OCI-LY3 (cell line): ENCODE results near the gene FBXL14.

Experiments
- H2AFZ ChIP-seq: fragments of 200-600, 300-600 bp; shearing (Covaris generic); 2 replicates; pipeline ENCODE4 v1.6.0; 2014; ENCODE audit warnings: antibody characterized with exemption, low read depth, low read length
- H3K27ac ChIP-seq: fragments of 200-600, 300-600 bp; sonication (generic); 2 replicates; pipeline ENCODE4 v1.5.1; 2014; ENCODE audit warnings: mild to moderate bottlenecking, low read length, moderate library complexity, mixed read lengths
- H3K27me3 ChIP-seq: fragments of 200-600, 300-600 bp; sonication (generic); 2 replicates; pipeline ENCODE4 v1.6.1; 2014; ENCODE audit warnings: low read depth, low read length, mixed read lengths
- H3K36me3 ChIP-seq: fragments of 200-600, 300-600 bp; sonication (generic); replicated peaks from 2 replicates; pipeline ENCODE3; 2014; ENCODE audit warnings: low read depth, low read length, mixed read lengths
- H3K4me1 ChIP-seq: fragments of 300-600, 200-600 bp; sonication (generic); 2 replicates; pipeline ENCODE4 v1.6.1; 2014; ENCODE audit warnings: low read length, mixed read lengths
- H3K4me2 ChIP-seq: fragments of 200-600, 300-600 bp; sonication (generic); 2 replicates; pipeline ENCODE4 v1.6.1; 2014; ENCODE audit warnings: low read length, mixed read lengths
- H3K4me3 ChIP-seq: fragments of 300-600, 200-600 bp; sonication (generic); 2 replicates; pipeline ENCODE4 v1.5.1; 2014; ENCODE audit warnings: antibody characterized with exemption, mild to moderate bottlenecking, low read length, moderate library complexity
- H3K79me2 ChIP-seq: fragments of 300-600, 200-600 bp; shearing (Covaris generic); 2 replicates; pipeline ENCODE4 v1.6.1; 2014; ENCODE audit warnings: mild to moderate bottlenecking, low read length, mixed read lengths
- H3K9ac ChIP-seq: fragments of 300-600, 200-600 bp; shearing (Covaris generic); 2 replicates; pipeline ENCODE4 v1.6.0; 2014; ENCODE audit warnings: mild to moderate bottlenecking, low read length, moderate library complexity
- H3K9me3 ChIP-seq: fragments of 200-600, 300-600 bp; shearing (Covaris generic); 2 replicates; pipeline ENCODE4 v1.6.1; 2014; ENCODE audit warnings: low read length, mixed read lengths; ENCODE audit not compliant: insufficient read depth
- H4K20me1 ChIP-seq: fragments of 200-600, 300-600 bp; sonication (generic); 2 replicates; pipeline ENCODE4 v1.6.1; 2016; ENCODE audit warnings: low read length, mixed read lengths; ENCODE audit not compliant: insufficient read depth
- EZH2phosphoT487 ChIP-seq: fragments of 200-600 bp; shearing (Covaris generic); IDR thresholded peaks from 2 replicates; pipeline ENCODE4 v1.6.1; 2018; ENCODE audit warnings: antibody characterized with exemption, mixed run types, low read depth
- TF ChIP-seq, protein P1 (sequence below): fragments of 200-600, 300-600 bp; sonication (generic); IDR thresholded peaks from 2 replicates; pipeline ENCODE4 v1.5.1; 2014; ENCODE audit warnings: antibody characterized with exemption, low read length, low read depth

Gene FBXL14

DNA sequence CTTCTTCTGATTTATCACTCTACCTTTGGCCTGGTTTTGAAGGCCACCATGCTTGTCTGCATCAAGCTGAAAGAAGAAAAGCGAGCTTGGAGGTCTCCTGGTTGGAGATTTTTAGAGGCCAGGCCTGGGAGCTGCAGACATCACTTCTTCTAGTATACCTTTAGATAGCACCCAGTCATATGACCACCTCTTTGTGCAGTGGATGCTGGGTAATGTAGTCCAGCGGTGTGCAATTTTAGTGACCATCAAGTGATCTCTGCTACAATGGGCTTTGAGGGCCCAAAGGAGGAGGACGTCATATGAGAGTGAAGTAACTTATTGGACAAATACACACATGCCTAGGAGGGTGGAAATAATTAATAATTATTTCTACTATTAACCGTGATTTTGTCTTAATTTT, 19.5 kb upstream of the FBXL14 start:
- Histone ChIP-seq H3K27me3 (peaks cover 5% of the 10 kb centered on the region; the same call in 1 of the 2 replicates), H3K79me2 (no peaks in the 10 kb centered on the region), H3K4me2 (no peak overlapping the region), H2AFZ (no peak overlapping the region), H3K4me3 (no peak overlapping the region), H4K20me1 (peaks cover 17% of the 10 kb centered on the region), H3K9ac (no peak overlapping the region), H3K27ac (no peak overlapping the region), H3K9me3 (no peaks in the 10 kb centered on the region), H3K4me1 (peaks cover 20% of the 10 kb centered on the region), H3K36me3 (no peaks in the 10 kb centered on the region)
- TF ChIP-seq, protein P1, sequence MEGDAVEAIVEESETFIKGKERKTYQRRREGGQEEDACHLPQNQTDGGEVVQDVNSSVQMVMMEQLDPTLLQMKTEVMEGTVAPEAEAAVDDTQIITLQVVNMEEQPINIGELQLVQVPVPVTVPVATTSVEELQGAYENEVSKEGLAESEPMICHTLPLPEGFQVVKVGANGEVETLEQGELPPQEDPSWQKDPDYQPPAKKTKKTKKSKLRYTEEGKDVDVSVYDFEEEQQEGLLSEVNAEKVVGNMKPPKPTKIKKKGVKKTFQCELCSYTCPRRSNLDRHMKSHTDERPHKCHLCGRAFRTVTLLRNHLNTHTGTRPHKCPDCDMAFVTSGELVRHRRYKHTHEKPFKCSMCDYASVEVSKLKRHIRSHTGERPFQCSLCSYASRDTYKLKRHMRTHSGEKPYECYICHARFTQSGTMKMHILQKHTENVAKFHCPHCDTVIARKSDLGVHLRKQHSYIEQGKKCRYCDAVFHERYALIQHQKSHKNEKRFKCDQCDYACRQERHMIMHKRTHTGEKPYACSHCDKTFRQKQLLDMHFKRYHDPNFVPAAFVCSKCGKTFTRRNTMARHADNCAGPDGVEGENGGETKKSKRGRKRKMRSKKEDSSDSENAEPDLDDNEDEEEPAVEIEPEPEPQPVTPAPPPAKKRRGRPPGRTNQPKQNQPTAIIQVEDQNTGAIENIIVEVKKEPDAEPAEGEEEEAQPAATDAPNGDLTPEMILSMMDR: no peak
- no peak for TF ChIP-seq EZH2phosphoT487

DNA sequence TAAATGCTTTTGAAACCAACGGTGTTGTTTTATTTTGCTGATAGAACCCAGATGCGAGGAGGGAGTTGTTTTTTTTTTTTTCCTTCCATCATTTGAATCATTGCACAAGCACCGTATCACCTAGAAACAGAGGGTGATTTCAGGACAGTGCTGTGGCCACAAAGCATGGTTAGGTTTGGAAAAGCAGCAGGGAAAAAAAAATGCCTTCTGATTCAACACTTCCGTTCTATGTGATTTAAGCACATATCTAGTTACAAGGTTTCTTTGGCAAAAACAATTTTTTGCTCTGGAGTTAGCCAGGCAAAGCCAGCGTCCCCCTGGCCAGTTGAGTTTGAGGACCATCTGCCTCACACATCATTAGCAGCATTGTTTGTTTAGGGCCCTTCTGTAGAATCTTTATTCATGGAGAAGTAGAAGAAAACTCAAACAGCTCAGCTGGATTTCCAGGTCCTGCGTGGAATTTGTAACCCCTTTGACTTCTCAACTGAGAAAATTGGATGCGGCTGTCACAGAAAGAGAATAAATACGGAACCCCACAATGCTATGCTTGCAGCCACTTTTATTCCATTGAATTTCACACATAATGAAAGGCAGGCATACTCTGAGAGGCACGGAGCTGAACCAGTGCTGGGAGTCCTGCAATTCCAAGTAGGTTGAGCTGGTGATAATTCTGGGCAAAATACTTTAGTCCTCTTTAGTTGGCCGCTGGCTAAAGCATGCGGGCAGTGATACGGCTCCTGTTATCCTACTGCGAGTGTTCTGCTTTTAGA, 17.6 kb upstream of the FBXL14 start:
- H4K20me1 ChIP-seq: peaks cover 13% of the 10 kb centered on the region
- H3K9me3 ChIP-seq: no peaks in the 10 kb centered on the region
- TF ChIP-seq EZH2phosphoT487: no peak
- TF ChIP-seq, protein P1: no peak
- peaks cover 19% of the 10 kb centered on the region for H3K4me1 ChIP-seq
- H3K4me3 ChIP-seq: no peak overlapping the region
- H3K9ac ChIP-seq: no peak overlapping the region
- H3K4me2 ChIP-seq: no peak overlapping the region
- H3K27me3 ChIP-seq: peaks cover 7% of the 10 kb centered on the region; the same call in 1 of the 2 replicates
- no peak overlapping the region for H2AFZ ChIP-seq
- H3K79me2 ChIP-seq: no peaks in the 10 kb centered on the region
- no peaks in the 10 kb centered on the region for H3K36me3 ChIP-seq
- no peak overlapping the region for H3K27ac ChIP-seq

DNA sequence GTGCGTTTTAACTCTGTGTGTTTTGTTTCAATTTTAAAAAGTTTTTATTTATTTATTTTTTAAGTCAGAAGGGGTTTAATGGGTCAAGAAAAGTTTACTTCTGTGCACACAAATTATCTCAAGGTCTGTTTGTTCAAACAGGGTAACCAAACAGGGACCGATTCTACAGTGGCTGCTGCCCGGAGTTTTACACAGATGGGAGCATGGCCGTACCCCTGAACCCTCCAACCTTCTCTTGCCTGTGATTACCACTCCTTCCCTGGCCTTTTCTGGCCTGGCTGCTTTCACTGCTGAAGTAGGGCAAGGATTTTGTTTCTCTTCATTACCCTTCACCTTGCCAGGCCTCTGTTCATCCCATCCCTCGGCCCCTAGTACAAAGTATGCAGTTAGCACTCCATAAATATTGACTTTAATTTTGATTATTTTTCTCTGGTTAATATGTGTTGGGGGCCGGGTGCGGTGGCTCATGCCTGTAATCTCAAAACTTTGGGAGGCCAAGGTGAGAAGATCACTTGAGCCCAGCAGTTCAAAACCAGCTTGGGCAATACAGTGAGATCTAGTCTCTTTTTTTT, 15.8 kb upstream of the FBXL14 start:
- Histone ChIP-seq H3K27me3 (0 out of 2 replicates have a peak, but pooled peaks cover 3% of the 10 kb centered on the region), H3K27ac (no peak overlapping the region), H3K4me1 (peaks cover 21% of the 10 kb centered on the region), H4K20me1 (peaks cover 3% of the 10 kb centered on the region; the same call in 1 of the 2 replicates), H3K36me3 (no peaks in the 10 kb centered on the region), H3K9me3 (no peaks in the 10 kb centered on the region), H3K4me2 (no peak overlapping the region), H3K9ac (no peak overlapping the region), H3K79me2 (no peaks in the 10 kb centered on the region), H3K4me3 (no peak overlapping the region), H2AFZ (no peak overlapping the region)
- no peak for TF ChIP-seq EZH2phosphoT487
- TF ChIP-seq, protein P1: no peak

DNA sequence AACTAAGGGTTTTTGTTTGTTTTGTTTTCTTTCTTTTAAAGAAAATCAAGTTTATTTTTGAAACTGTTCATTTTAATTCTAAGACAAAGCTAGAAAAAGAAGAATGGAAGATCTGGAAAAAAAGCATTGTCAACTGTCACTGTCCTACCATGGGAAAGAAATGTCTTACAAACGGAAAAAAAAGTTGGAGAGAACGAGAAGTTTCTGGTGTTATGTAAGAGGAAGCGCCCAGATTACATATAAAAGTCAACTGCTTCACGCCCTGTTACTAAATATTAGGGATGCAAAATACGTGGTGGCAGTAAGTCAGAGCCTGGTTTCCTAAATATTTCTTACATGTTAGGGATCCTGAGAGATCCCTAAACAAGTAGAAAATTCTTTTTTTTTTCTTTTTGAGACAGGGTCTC, 14.3 kb upstream of the FBXL14 start:
- H3K27ac ChIP-seq: no peak overlapping the region

More for the DNA sequence above, 14.3 kb upstream of the FBXL14 start:
- peaks cover 3% of the 10 kb centered on the region; the same call in 1 of the 2 replicates for H4K20me1 ChIP-seq
- H3K79me2 ChIP-seq: no peaks in the 10 kb centered on the region
- 0 out of 2 replicates have a peak, but pooled peaks cover 3% of the 10 kb centered on the region for H3K27me3 ChIP-seq
- no peak overlapping the region for H3K9ac ChIP-seq
- no peaks in the 10 kb centered on the region for H3K36me3 ChIP-seq
- no peak overlapping the region for H3K4me2 ChIP-seq
- no peaks in the 10 kb centered on the region for H3K9me3 ChIP-seq
- TF ChIP-seq, protein P1: no peak
- no peak for TF ChIP-seq EZH2phosphoT487
- peaks cover 24% of the 10 kb centered on the region for H3K4me1 ChIP-seq
- no peak overlapping the region for H3K4me3 ChIP-seq
- H2AFZ ChIP-seq: no peak overlapping the region
